ENCODE measurements around the gene STK24. TPM values are rescaled to one million over a fixed set of nuclear protein-coding genes. Genes with fewer than 3 reads are reported as not detected.
"Not testable (repeated sequence)": the region's sequence is repeated elsewhere in the genome, so short reads cannot be mapped to it uniquely, and the experiment has no call there.

The STK24 gene
- total RNA-seq (2021; fragmentation: NEBNext Ultra II Directional; extraction: Animal tissue kit (Norgen Biotek cat#: 25700)), result 10 to 100 TPM; 72.2 to 89.8 (median 80.5) TPM
- long read RNA-seq, full-length matches to known transcripts, result 2 of 13 reads
- long read RNA-seq, partial matches to known transcripts, result 6 of 13 reads
- long read RNA-seq, other reads (novel, unspliced or antisense), result 5 of 13 reads

- no peak for TF ChIP-seq CTCF (IDR thresholded peaks at IDR 0.05)
- no peaks in the 10 kb centered on the region; the same call in 1 of the 2 replicates for H3K27me3 Mint-ChIP-seq (ENCODE audit: insufficient read depth)
- peaks cover 15% of the 10 kb centered on the region for H3K36me3 Mint-ChIP-seq (ENCODE audit: low read depth)
- H3K27ac Mint-ChIP-seq, result peak within 1 kb of the TSS; percentile 97
- H3K4me1 Mint-ChIP-seq (ENCODE audit: low read depth), result peaks cover 61% of the 10 kb centered on the region
- no peaks in the 10 kb centered on the region for H3K9me3 Mint-ChIP-seq
- peak; percentile 64 for DNase-seq
- peak within 1 kb of the TSS; percentile 95 for H3K4me3 Mint-ChIP-seq
These were observed at the start of gene STK24 for GRCh38 chr13:98576963-98577835. Gene STK24, minus strand, starts transcription at chr13:98577107. Its CDS starts 321 bp downstream, at chr13:98576786.

- Mint-ChIP-seq H3K9me3 (no peaks in the 10 kb centered on the region), H3K27ac (no peak overlapping the region), H3K4me1 (ENCODE audit: low read depth) (no peaks in the 10 kb centered on the region), H3K27me3 (ENCODE audit: insufficient read depth) (peaks cover 36% of the 10 kb centered on the region), H3K36me3 (ENCODE audit: low read depth) (no peaks in the 10 kb centered on the region), H3K4me3 (no peak overlapping the region)
- no peak for TF ChIP-seq CTCF (IDR thresholded peaks at IDR 0.05)
- DNase-seq, result no peak
These were observed 49.5 kb upstream of the STK24 start for GRCh38 chr13:98626298-98626935.

GRCh38 chr13:98624589-98624988 lies 47.7 kb upstream of the STK24 start:
- not testable (repeated sequence) for DNase-seq; H3K27ac Mint-ChIP-seq; H3K9me3 Mint-ChIP-seq; H3K4me1 Mint-ChIP-seq (ENCODE audit: low read depth); H3K4me3 Mint-ChIP-seq; H3K36me3 Mint-ChIP-seq (ENCODE audit: low read depth)
- peaks cover 31% of the 10 kb centered on the region for H3K27me3 Mint-ChIP-seq (ENCODE audit: insufficient read depth)

- Mint-ChIP-seq H3K9me3 (no peaks in the 10 kb centered on the region), H3K27ac (no peak overlapping the region), H3K4me1 (ENCODE audit: low read depth) (no peaks in the 10 kb centered on the region), H3K36me3 (ENCODE audit: low read depth) (no peaks in the 10 kb centered on the region), H3K4me3 (no peak overlapping the region), H3K27me3 (ENCODE audit: insufficient read depth) (peaks cover 34% of the 10 kb centered on the region)
- no peak for TF ChIP-seq CTCF (IDR thresholded peaks at IDR 0.05)
- DNase-seq, result no peak
These were observed 46.0 kb upstream of the STK24 start for GRCh38 chr13:98622931-98623331.

GRCh38 chr13:98619556-98619955 lies 42.6 kb upstream of the STK24 start:
- H3K27me3 Mint-ChIP-seq (ENCODE audit: insufficient read depth), result peaks cover 33% of the 10 kb centered on the region
- H3K4me3 Mint-ChIP-seq, result no peak overlapping the region
- H3K27ac Mint-ChIP-seq, result no peak overlapping the region
- no peaks in the 10 kb centered on the region for H3K36me3 Mint-ChIP-seq (ENCODE audit: low read depth)
- TF ChIP-seq CTCF (IDR thresholded peaks at IDR 0.05), result no peak
- no peak for DNase-seq
- no peaks in the 10 kb centered on the region for H3K4me1 Mint-ChIP-seq (ENCODE audit: low read depth)
- no peaks in the 10 kb centered on the region for H3K9me3 Mint-ChIP-seq

- H3K4me1 Mint-ChIP-seq (ENCODE audit: low read depth); H3K27ac Mint-ChIP-seq; DNase-seq; H3K9me3 Mint-ChIP-seq; H3K36me3 Mint-ChIP-seq (ENCODE audit: low read depth); H3K4me3 Mint-ChIP-seq: not testable (repeated sequence)
- H3K27me3 Mint-ChIP-seq (ENCODE audit: insufficient read depth), result peaks cover 24% of the 10 kb centered on the region
These were observed 38.7 kb upstream of the STK24 start for GRCh38 chr13:98615595-98615994.
